Muscle of leg (tissue), 11 donors: Measurements from ENCODE around the gene GDAP2. TPM values are rescaled to one million over a fixed set of nuclear protein-coding genes. Genes with fewer than 3 reads are reported as not detected.
"Not testable (repeated sequence)": the region's sequence is repeated elsewhere in the genome, so short reads cannot be mapped to it uniquely, and the experiment has no call there.

Experiments
- DNase-seq: peaks from one replicate; pipeline ENCODE4 v3.0.0; 2013
- H3K27ac ChIP-seq: one replicate; pipeline ENCODE4 v1.5.1; 2013; ENCODE audit warnings: mild to moderate bottlenecking, low read length, control low read depth
- H3K27me3 ChIP-seq: one replicate; pipeline ENCODE4 v1.6.1; 2013; ENCODE audit warnings: low read length; ENCODE audit not compliant: control insufficient read depth, insufficient read depth
- H3K36me3 ChIP-seq: one replicate; pipeline ENCODE4 v1.6.1; 2013; ENCODE audit warnings: low read length; ENCODE audit not compliant: control insufficient read depth, insufficient read depth
- H3K4me1 ChIP-seq: one replicate; pipeline ENCODE4 v1.6.1; 2013; ENCODE audit warnings: low read length; ENCODE audit not compliant: control insufficient read depth, insufficient read depth
- H3K4me3 ChIP-seq: one replicate; pipeline ENCODE4 v1.5.1; 2013; ENCODE audit warnings: low read length, control low read depth
- H3K9me3 ChIP-seq: replicated peaks from 2 replicates; pipeline ENCODE4 v1.6.1; 2013; ENCODE audit warnings: low read depth, low read length; ENCODE audit not compliant: control insufficient read depth
- WGBS: methylation state at CpG from one replicate; pipeline ENCODE4 v1.1.5; 2013; ENCODE audit warnings: missing lambda C conversion rate; ENCODE audit not compliant: insufficient coverage; 5-methylcytosine and 5-hydroxymethylcytosine counted together
- polyA plus RNA-seq, 8 donors: library from polyadenylated mRNA; unstranded; fragments of 120-200 nt; gene quantifications; one replicate each; pipeline versions ENCODE4 v1.2.1 to v1.2.3, GENCODE V29; 2013; ENCODE audit warnings: inconsistent platforms in 1 of 8, low replicate concordance in 1 of 8; ENCODE audit not compliant: insufficient read length in 8 of 8, insufficient read depth in 1 of 8
- total RNA-seq: library from RNA; stranded (reverse); fragments of 120-200 nt; gene quantifications from one replicate; pipeline ENCODE4 v1.2.4, GENCODE V29; 2013

Gene GDAP2
- total and polyA plus RNA-seq, 9 donors = 6.3 to 14.0 (median 7.0) TPM

DNA sequence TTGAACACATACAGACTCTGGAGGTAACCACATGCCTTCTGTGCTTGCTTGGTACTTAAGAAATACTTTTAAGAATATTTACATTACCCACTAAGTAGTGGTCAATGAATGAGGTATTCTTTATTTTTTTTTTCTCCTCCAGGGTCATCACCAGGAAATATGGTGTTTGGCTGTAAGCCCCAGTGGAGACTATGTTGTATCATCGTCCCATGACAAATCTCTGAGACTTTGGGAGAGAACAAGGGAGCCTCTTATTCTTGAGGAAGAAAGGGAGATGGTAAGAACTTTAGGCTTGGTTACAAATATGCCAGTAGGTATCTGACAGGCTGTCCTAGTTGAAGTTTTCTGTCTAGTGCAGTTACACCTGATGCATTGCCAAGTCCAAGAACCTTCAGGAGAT, 23.0 kb upstream of the GDAP2 start:
- H3K27ac ChIP-seq = no peak overlapping the region
- peaks cover 36% of the 10 kb centered on the region for H3K36me3 ChIP-seq
- no peaks in the 10 kb centered on the region for H3K4me1 ChIP-seq
- no peaks in the 10 kb centered on the region for H3K9me3 ChIP-seq
- H3K27me3 ChIP-seq = no peaks in the 10 kb centered on the region
- 100% methylated on average over 1 of the region's 1 CpG for WGBS
- no peak overlapping the region for H3K4me3 ChIP-seq
- no peak for DNase-seq

DNA sequence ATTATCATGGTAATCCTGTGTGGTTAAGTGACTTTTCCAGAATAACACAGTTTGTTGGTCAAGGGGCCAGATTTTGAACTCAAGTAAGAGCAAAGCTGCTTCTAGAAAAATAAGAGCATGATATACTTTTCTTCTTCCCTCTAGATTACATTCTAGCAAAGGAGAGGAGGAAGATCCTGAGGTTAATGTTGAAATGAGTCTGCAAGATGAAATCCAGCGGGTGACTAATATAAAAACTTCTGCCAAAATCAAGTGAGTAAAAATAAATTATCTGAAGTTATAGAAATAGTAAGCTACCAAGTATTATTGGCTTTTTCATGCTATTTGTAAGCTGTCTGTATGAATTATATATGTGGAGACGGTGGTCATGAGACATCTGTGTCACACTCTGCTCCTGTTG, 12.9 kb upstream of the GDAP2 start:
- Histone ChIP-seq H3K4me1 (no peaks in the 10 kb centered on the region), H3K27ac (no peak overlapping the region), H3K36me3 (peaks cover 47% of the 10 kb centered on the region), H3K27me3 (no peaks in the 10 kb centered on the region), H3K9me3 (no peaks in the 10 kb centered on the region), H3K4me3 (no peak overlapping the region)
- WGBS = 100% methylated on average over 1 of the region's 2 CpGs
- DNase-seq = no peak

DNA sequence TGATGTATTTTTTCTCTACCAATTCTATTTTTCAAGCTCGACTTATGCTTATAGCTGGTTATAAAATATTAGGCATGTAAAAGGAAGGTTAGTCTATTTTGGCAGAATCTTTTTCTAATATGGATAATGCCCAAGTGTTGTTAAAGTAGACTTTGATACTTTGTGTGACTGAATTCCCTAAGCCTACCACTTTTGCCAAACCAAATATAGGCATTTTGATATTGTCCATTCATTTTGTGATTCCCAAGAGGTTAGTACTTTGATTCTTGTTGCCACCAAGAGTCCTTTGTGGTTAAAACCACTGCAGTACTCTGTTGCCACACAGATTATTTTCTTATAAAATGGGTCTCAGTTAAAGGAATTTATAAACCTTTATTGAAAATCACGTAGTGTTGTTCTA, 4.3 kb upstream of the GDAP2 start:
- Histone ChIP-seq H3K36me3 (peaks cover 14% of the 10 kb centered on the region), H3K4me1 (peaks cover 9% of the 10 kb centered on the region), H3K27ac (no peak overlapping the region), H3K4me3 (no peak overlapping the region), H3K27me3 (no peaks in the 10 kb centered on the region), H3K9me3 (no peaks in the 10 kb centered on the region)
- no peak for DNase-seq
- no CpG with 5 or more reads among the region's 2 CpGs for WGBS

DNA sequence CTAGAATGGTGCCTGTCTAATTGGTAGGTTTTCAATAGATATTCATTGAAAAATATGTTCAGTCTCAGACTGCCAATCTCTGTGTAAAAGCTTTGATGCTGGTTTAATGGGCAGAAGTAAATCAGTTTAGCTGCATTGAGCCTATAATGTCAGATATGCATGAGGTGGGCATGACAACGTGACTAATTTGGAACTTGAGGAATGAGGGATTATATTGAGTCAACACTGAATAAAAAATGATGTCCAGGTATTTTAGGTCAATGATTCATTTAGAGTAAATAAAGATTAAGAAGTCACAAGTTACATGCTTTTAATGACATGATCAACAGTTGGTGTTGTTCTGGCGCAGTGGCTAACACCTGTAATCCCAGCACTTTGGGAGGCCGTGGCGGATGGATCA, 3.2 kb upstream of the GDAP2 start:
- no peak overlapping the region for H3K27ac ChIP-seq
- H3K36me3 ChIP-seq = peaks cover 4% of the 10 kb centered on the region
- H3K4me3 ChIP-seq = no peak overlapping the region
- 100% methylated on average over 1 of the region's 4 CpGs for WGBS
- H3K4me1 ChIP-seq = peaks cover 9% of the 10 kb centered on the region
- no peak for DNase-seq
- H3K27me3 ChIP-seq = no peaks in the 10 kb centered on the region
- no peaks in the 10 kb centered on the region for H3K9me3 ChIP-seq

DNA sequence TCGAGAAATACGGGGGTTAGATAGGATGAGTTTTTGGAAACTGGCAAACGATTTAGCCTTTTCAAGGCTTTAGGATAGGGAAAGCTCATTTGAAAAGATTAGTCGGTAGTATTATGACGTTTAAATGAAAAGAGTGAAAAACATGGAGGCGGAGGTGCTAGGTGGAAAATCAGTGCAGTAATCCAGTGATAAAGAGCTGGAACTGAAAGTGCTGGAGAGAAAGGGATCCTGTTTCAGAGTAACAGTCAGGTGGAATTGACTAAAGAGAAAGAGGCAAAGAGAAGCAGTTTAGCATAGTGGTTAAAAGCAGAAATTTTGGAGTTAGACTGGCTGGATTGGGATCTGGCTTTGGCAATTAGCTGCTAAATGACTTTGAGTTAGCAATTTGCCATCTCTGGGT, 1.1 kb upstream of the GDAP2 start:
- Histone ChIP-seq H3K27ac (no peak overlapping the region), H3K36me3 (peaks cover 3% of the 10 kb centered on the region), H3K4me3 (peak overlapping the region; percentile 92), H3K4me1 (peaks cover 9% of the 10 kb centered on the region), H3K9me3 (no peaks in the 10 kb centered on the region), H3K27me3 (no peaks in the 10 kb centered on the region)
- DNase-seq = peak; percentile 2
- 8% methylated on average over 6 of the region's 6 CpGs for WGBS

DNA sequence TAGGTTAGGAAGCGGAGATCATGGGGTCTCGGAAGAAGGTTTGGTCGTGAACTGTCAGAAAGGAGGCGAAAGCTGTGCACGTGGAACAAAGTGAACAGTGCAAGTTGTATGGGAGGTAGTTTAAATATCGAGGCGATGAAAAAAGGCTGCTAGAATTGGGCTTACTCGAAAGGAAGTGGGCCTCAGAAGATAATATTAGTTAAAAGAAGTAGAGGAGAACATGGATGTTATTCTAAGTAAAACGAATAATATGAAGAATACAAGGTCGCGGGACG, 689 bp upstream of the GDAP2 start:
- peaks cover 3% of the 10 kb centered on the region for H3K36me3 ChIP-seq
- H3K4me1 ChIP-seq = peaks cover 9% of the 10 kb centered on the region
- peak overlapping the region; percentile 53 for H3K27ac ChIP-seq
- no peak for DNase-seq
- under 1% methylated on average over 12 of the region's 12 CpGs for WGBS
- H3K9me3 ChIP-seq = no peaks in the 10 kb centered on the region
- no peaks in the 10 kb centered on the region for H3K27me3 ChIP-seq
- H3K4me3 ChIP-seq = peak overlapping the region; percentile 92

DNA sequence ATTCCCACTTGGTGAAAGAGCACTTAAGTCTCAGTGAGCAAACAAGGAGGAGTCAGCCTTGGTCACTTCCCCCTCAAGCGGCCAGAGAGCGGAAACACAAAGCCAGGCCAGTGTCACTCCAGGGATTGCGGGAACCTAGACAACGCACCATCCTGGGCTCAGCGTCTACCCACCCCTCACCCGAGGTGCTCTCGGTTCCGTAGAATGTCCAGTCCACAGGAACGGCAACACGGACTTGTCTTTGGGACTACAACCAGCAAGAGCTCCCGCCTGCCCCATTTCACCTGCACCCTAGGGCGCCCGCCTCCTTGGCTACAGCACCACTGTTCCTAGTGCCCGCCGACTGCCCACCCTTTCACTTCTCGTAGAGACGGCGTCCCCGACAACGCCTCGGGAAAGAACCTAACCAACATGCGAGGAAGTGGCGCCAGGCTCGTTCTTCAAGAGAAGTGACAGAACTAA, 509 bp downstream of the GDAP2 start:
- Histone ChIP-seq H3K36me3 (no peaks in the 10 kb centered on the region), H3K4me1 (peaks cover 9% of the 10 kb centered on the region)
- peak; percentile 75 for DNase-seq

DNA sequence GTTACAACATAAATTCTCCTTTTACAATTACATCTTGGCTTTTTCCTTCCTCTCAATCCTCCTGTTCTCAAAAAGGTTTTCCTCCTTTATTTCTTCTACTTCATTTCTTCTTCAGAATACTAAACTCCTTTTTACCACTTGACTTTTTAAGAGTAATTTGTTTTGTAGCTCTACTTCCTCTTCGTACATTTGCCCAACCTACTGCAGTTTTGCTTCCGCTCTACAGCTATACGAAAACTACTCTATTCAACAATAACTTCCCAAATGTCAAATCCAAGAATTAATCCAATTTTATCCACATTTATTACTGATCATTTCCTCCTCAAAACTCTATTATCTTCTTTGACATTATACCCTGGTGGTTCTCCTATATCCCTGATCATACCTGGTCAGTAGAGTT, 3.4 kb downstream of the GDAP2 start:
- Histone ChIP-seq H3K4me3 (no peak overlapping the region), H3K9me3 (no peaks in the 10 kb centered on the region), H3K36me3 (no peaks in the 10 kb centered on the region), H3K27ac (no peak overlapping the region), H3K4me1 (peaks cover 8% of the 10 kb centered on the region), H3K27me3 (no peaks in the 10 kb centered on the region)
- 72% methylated on average over 2 of the region's 3 CpGs for WGBS
- peak; percentile 9 for DNase-seq

More for the DNA sequence above, 509 bp downstream of the GDAP2 start:
- peak overlapping the region; percentile 92 for H3K4me3 ChIP-seq
- H3K27ac ChIP-seq = peak overlapping the region; percentile 95
- H3K27me3 ChIP-seq = no peaks in the 10 kb centered on the region
- WGBS = 0% methylated on average over 24 of the region's 24 CpGs
- H3K9me3 ChIP-seq = no peaks in the 10 kb centered on the region

DNA sequence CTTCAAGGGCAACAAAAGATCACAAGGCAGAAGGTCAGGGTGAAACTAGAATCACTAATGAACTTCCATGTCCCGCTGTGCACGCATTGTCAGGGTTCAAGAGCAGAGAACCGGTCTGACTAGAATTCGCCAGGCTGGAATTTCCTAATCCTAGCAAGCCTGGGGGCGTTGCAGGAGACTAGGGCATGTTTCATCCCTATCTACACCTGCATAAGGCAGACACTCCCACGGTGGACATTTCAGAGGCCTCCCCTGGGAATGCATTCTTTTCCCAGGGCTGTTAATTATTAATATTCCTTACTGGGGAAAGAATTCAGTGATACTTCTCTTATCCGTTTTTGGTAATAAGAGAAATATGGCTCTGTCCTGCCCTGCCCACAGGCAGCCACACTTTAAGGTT, 6.7 kb downstream of the GDAP2 start:
- H3K4me1 ChIP-seq, H3K36me3 ChIP-seq, H3K9me3 ChIP-seq, H3K4me3 ChIP-seq, H3K27ac ChIP-seq, H3K27me3 ChIP-seq, DNase-seq: not testable (repeated sequence)
- 96% methylated on average over 5 of the region's 7 CpGs for WGBS

DNA sequence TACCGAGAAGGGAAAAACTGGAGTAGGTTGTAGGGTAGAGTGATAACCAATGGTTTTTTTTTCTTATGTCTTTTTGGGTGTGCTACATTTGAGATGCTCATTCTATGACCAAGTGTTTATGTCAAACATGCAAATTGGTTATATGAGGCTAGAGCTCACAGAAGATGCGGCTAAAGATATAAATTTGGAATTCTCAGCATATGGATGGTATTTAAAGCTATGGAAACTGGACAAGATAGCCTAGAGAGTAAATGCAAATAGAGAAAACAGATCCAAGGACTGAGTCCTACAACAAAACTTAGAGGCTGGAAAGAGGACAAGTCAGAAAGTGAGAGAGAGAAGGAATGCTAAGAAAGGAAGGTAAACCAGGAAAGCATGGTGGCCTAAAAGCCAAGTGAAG, 7.4 kb downstream of the GDAP2 start:
- no peak overlapping the region for H3K27ac ChIP-seq
- H3K27me3 ChIP-seq = no peaks in the 10 kb centered on the region
- H3K4me1 ChIP-seq = no peaks in the 10 kb centered on the region
- no peaks in the 10 kb centered on the region for H3K9me3 ChIP-seq
- 100% methylated on average over 1 of the region's 2 CpGs for WGBS
- peaks cover 3% of the 10 kb centered on the region for H3K36me3 ChIP-seq
- no peak for DNase-seq
- no peak overlapping the region for H3K4me3 ChIP-seq

DNA sequence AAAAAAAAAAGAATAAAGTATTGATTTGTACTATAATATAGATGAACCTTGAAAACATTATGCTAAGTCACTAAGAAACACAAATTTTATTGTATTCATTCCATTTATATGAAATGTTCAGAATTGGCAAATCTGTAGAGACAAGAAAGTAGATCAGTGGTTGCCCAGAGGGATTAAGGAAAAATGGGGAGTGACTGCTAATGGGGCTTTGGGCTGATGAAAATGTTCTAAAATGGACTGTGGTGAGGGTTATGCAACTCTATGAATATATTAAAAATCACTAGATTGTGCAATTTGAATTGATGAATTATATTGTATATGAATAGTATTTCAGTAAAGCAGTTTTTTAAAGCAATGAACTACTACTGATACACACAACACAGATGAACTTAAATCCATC, 10.0 kb downstream of the GDAP2 start:
- Histone ChIP-seq H3K27ac (no peak overlapping the region), H3K4me1 (no peaks in the 10 kb centered on the region), H3K9me3 (no peaks in the 10 kb centered on the region), H3K36me3 (peaks cover 14% of the 10 kb centered on the region), H3K4me3 (no peak overlapping the region), H3K27me3 (no peaks in the 10 kb centered on the region)
- no peak for DNase-seq
